H9 (cell line): ENCODE data around the gene STK32C. TPM values are rescaled to one million over a fixed set of nuclear protein-coding genes. Genes with fewer than 3 reads are reported as not detected.

ENCODE experiments used
- DNase-seq: peaks from one replicate; pipeline ENCODE4 v3.0.0-alpha.2; 2017
- H2AFZ ChIP-seq: one replicate; pipeline ENCODE4 v1.6.1; 2013; ENCODE audit warnings: mild to moderate bottlenecking, low read length, control low read depth, moderate library complexity
- H2AK5ac ChIP-seq: 2 replicates; pipeline ENCODE4 v1.6.1; 2013; ENCODE audit warnings: low read length, control low read depth, mixed read lengths; ENCODE audit not compliant: insufficient read length
- H2BK120ac ChIP-seq: one replicate; pipeline ENCODE4 v1.6.1; 2013; ENCODE audit warnings: low read depth, mild to moderate bottlenecking, low read length, control low read depth, inconsistent platforms; ENCODE audit not compliant: poor library complexity, severe bottlenecking
- H2BK12ac ChIP-seq: 2 replicates; pipeline ENCODE4 v1.6.1; 2013; ENCODE audit warnings: low read length, control low read depth, mixed read lengths, low read depth; ENCODE audit not compliant: insufficient read length
- H2BK15ac ChIP-seq: 2 replicates; pipeline ENCODE4 v1.6.1; 2013; ENCODE audit warnings: low read depth, low read length, control low read depth
- H2BK20ac ChIP-seq: one replicate; pipeline ENCODE4 v1.6.1; 2013; ENCODE audit warnings: low read depth, mild to moderate bottlenecking, low read length, control low read depth, inconsistent platforms; ENCODE audit not compliant: poor library complexity, severe bottlenecking
- H2BK5ac ChIP-seq: 2 replicates; pipeline ENCODE4 v1.6.1; 2013; ENCODE audit warnings: low read length, control low read depth, mixed read lengths; ENCODE audit not compliant: insufficient read length
- H3K14ac ChIP-seq: 2 replicates; pipeline ENCODE4 v1.6.1; 2013; ENCODE audit warnings: low read length, control low read depth; ENCODE audit not compliant: insufficient read depth
- H3K18ac ChIP-seq: 2 replicates; pipeline ENCODE4 v1.6.1; 2013; ENCODE audit warnings: low read depth, mild to moderate bottlenecking, mixed read lengths, low read length, control low read depth; ENCODE audit not compliant: insufficient read length
- H3K23ac ChIP-seq: 2 replicates; pipeline ENCODE4 v1.6.1; 2013; ENCODE audit warnings: low read length, control low read depth, mixed read lengths, low read depth; ENCODE audit not compliant: insufficient read length
- H3K23me2 ChIP-seq: 2 replicates; pipeline ENCODE4 v1.6.1; 2013; ENCODE audit warnings: low read depth, mild to moderate bottlenecking, mixed read lengths, low read length, control low read depth; ENCODE audit not compliant: insufficient read length, poor library complexity, severe bottlenecking
- H3K27ac ChIP-seq: 2 replicates; pipeline ENCODE4 v1.5.1; 2013; ENCODE audit warnings: low read length, control low read depth, mixed read lengths, low read depth; ENCODE audit not compliant: insufficient read length
- H3K27me3 ChIP-seq: 2 replicates; pipeline ENCODE4 v1.6.1; 2013; ENCODE audit warnings: low read length, control low read depth, inconsistent platforms; ENCODE audit not compliant: insufficient read depth
- H3K4ac ChIP-seq: 2 replicates; pipeline ENCODE4 v1.6.1; 2013; ENCODE audit warnings: low read depth, mild to moderate bottlenecking, control low read depth, inconsistent platforms, low read length, moderate library complexity
- H3K4me1 ChIP-seq: 2 replicates; pipeline ENCODE4 v1.6.1; 2013; ENCODE audit warnings: low read length, control low read depth, inconsistent platforms; ENCODE audit not compliant: insufficient read depth
- H3K4me2 ChIP-seq: 2 replicates; pipeline ENCODE4 v1.6.1; 2013; ENCODE audit warnings: low read length, control low read depth, mixed read lengths; ENCODE audit not compliant: insufficient read length, insufficient read depth
- H3K56ac ChIP-seq: 2 replicates; pipeline ENCODE4 v1.6.1; 2013; ENCODE audit warnings: low read depth, mild to moderate bottlenecking, mixed read lengths, low read length, control low read depth; ENCODE audit not compliant: insufficient read length
- H3K79me1 ChIP-seq: 2 replicates; pipeline ENCODE4 v1.6.1; 2013; ENCODE audit warnings: low read depth, mild to moderate bottlenecking, moderate library complexity, low read length, control low read depth, inconsistent platforms; ENCODE audit not compliant: insufficient read depth, poor library complexity, severe bottlenecking
- H3K79me2 ChIP-seq: 2 replicates; pipeline ENCODE4 v1.6.1; 2013; ENCODE audit warnings: low read length, control low read depth, inconsistent platforms; ENCODE audit not compliant: insufficient read depth
- H3K9ac ChIP-seq: 2 replicates; pipeline ENCODE4 v1.6.1; 2013; ENCODE audit warnings: low read length, control low read depth, mixed read lengths; ENCODE audit not compliant: insufficient read length; ENCODE audit errors: extremely low read depth
- H3K9me3 ChIP-seq: one replicate; pipeline ENCODE4 v1.6.1; 2013; ENCODE audit warnings: low read depth, low read length, inconsistent platforms; ENCODE audit not compliant: control insufficient read depth
- H3T11ph ChIP-seq: one replicate; pipeline ENCODE4 v1.6.1; 2013; ENCODE audit warnings: mild to moderate bottlenecking, low read length, control low read depth, inconsistent platforms
- H4K20me1 ChIP-seq: one replicate; pipeline ENCODE4 v1.6.1; 2013; ENCODE audit not compliant: control insufficient read depth, insufficient read length, insufficient read depth
- H4K5ac ChIP-seq: 2 replicates; pipeline ENCODE4 v1.6.1; 2013; ENCODE audit warnings: low read depth, mild to moderate bottlenecking, mixed read lengths, low read length, control low read depth; ENCODE audit not compliant: insufficient read length
- H4K8ac ChIP-seq: replicated peaks from 2 replicates; pipeline ENCODE4 v1.6.1; 2013; ENCODE audit warnings: low read length, control low read depth, mixed read lengths, low read depth; ENCODE audit not compliant: insufficient read length
- H4K91ac ChIP-seq: 2 replicates; pipeline ENCODE4 v1.6.1; 2013; ENCODE audit warnings: low read depth, mild to moderate bottlenecking, moderate library complexity, mixed read lengths, low read length, control low read depth; ENCODE audit not compliant: insufficient read length
- H3K27ac Mint-ChIP-seq, 3 experiments: 2 replicates in 2 of 3; 3 replicates in 1 of 3; pipeline ENCODE4 v1.8.0; 2020 to 2021; ENCODE audit warnings: mixed read lengths in 3 of 3, mild to moderate bottlenecking in 1 of 3, moderate library complexity in 1 of 3
- H3K27me3 Mint-ChIP-seq: 2 replicates; pipeline ENCODE4 v1.8.0; 2021; ENCODE audit warnings: low read depth, mild to moderate bottlenecking, moderate library complexity, mixed read lengths
- H3K36me3 Mint-ChIP-seq, 3 experiments: 2 replicates in 2 of 3; 3 replicates in 1 of 3; pipeline ENCODE4 v1.8.0; 2020 to 2021; ENCODE audit warnings: low read depth in 3 of 3, mixed read lengths in 3 of 3; ENCODE audit not compliant: insufficient read depth in 1 of 3
- H3K4me1 Mint-ChIP-seq, 2 experiments: 2 replicates each; pipeline ENCODE4 v1.8.0; 2020; ENCODE audit warnings: mixed read lengths in 2 of 2
- H3K4me3 Mint-ChIP-seq, 2 experiments: 2 replicates in 1 of 2; 3 replicates in 1 of 2; pipeline ENCODE4 v1.8.0; 2020 to 2021; ENCODE audit warnings: mild to moderate bottlenecking in 2 of 2, mixed read lengths in 2 of 2, moderate library complexity in 1 of 2
- H3K9me3 Mint-ChIP-seq, 2 experiments: 2 replicates in 1 of 2; 3 replicates in 1 of 2; pipeline ENCODE4 v1.8.0; 2020; ENCODE audit warnings: mild to moderate bottlenecking in 2 of 2, mixed read lengths in 2 of 2, moderate library complexity in 1 of 2
- CTCF ChIP-seq: fragments of 200-600 bp; sonication (generic); conservative IDR thresholded peaks from 3 replicates; pipeline ENCODE4 v1.8.0; 2021; ENCODE audit warnings: antibody characterized with exemption, mild to moderate bottlenecking
- WGBS: extraction: QIAGEN DNeasy Blood & Tissue Kit; methylation state at CpG from one replicate; pipeline ENCODE4 v1.1.7; 2013; ENCODE audit warnings: missing lambda C conversion rate, low lambda C conversion rate, mixed read lengths; ENCODE audit not compliant: insufficient read length; ENCODE audit errors: extremely low coverage; 5-methylcytosine and 5-hydroxymethylcytosine counted together
- total RNA-seq: library from RNA; stranded (reverse); gene quantifications from 2 replicates; pipeline ENCODE4 v1.2.1, GENCODE V29; 2021

STK32C gene
- total RNA-seq, 1 experiment from 2014 or later, result 11.3 TPM

- Mint-ChIP-seq H3K4me3 (no peak overlapping the region), H3K27me3 (peaks cover 5% of the 10 kb centered on the region), H3K27ac (peak overlapping the region in 1 of 3 experiments; percentile 77; a peak in 1 of 7 replicates), H3K4me1 (peaks cover 6 to 15% of the 10 kb centered on the region in 2 experiments; a peak in 3 of 4 replicates), H3K9me3 (no peaks in the 10 kb centered on the region), H3K36me3 (no peaks in the 10 kb centered on the region; a peak in 1 of 7 replicates)
- Histone ChIP-seq H3K9ac (no peak overlapping the region), H2BK120ac (no peak overlapping the region), H2BK12ac (no peak overlapping the region), H3K18ac (no peak overlapping the region), H3T11ph (no peak overlapping the region), H3K4me1 (no peaks in the 10 kb centered on the region), H2AFZ (no peak overlapping the region), H3K23me2 (no peaks in the 10 kb centered on the region), H3K4me2 (no peak overlapping the region), H3K79me2 (no peaks in the 10 kb centered on the region), H2BK20ac (no peak overlapping the region), H3K27me3 (no peaks in the 10 kb centered on the region), H2AK5ac (no peak overlapping the region), H3K9me3 (no peaks in the 10 kb centered on the region), H3K4ac (no peak overlapping the region), H3K56ac (no peak overlapping the region), H2BK5ac (no peak overlapping the region), H4K91ac (no peak overlapping the region), H3K27ac (no peak overlapping the region), H4K20me1 (no peaks in the 10 kb centered on the region), H3K79me1 (no peaks in the 10 kb centered on the region), H3K23ac (no peak overlapping the region), H4K8ac (no peak overlapping the region), H4K5ac (no peak overlapping the region), H3K14ac (no peak overlapping the region), H2BK15ac (no peak overlapping the region)
- no peak for TF ChIP-seq CTCF
- no CpG with 5 or more reads among the region's 25 CpGs for WGBS
- no peak for DNase-seq
Observed at GRCh38 chr10:132351611-132352010, 43.9 kb upstream of the STK32C start.
